Smooth muscle cell (in vitro differentiated cells): ENCODE data around the gene GPRIN2. TPM values are rescaled to one million over a fixed set of nuclear protein-coding genes. Genes with fewer than 3 reads are reported as not detected.

Experiments
- DNase-seq: peaks from one replicate; lab custom pipeline; 2025; ENCODE audit not compliant: unreplicated experiment; lab: John Stamatoyannopoulos, UW
- H2AFZ ChIP-seq: fragments of 200-600 bp; sonication (generic); 2 replicates; pipeline ENCODE4 v1.6.0; 2016; ENCODE audit warnings: antibody characterized with exemption, low read depth, mild to moderate bottlenecking
- H3F3A ChIP-seq: fragments of 200-600 bp; sonication (generic); 2 replicates; pipeline ENCODE4 v1.6.0; 2017; ENCODE audit warnings: antibody characterized with exemption, low read depth
- H3K27ac ChIP-seq: fragments of 200-600 bp; sonication (generic); 2 replicates; pipeline ENCODE4 v1.5.1; 2016; ENCODE audit warnings: low read depth, mild to moderate bottlenecking
- H3K27me3 ChIP-seq: fragments of 200-600 bp; sonication (generic); 2 replicates; pipeline ENCODE4 v1.6.1; 2016; ENCODE audit warnings: low read depth, mild to moderate bottlenecking
- H3K36me3 ChIP-seq: fragments of 200-600 bp; sonication (generic); 2 replicates; pipeline ENCODE4 v1.5.1; 2016; ENCODE audit warnings: low read depth
- H3K4me1 ChIP-seq: fragments of 200-600 bp; sonication (generic); 2 replicates; pipeline ENCODE4 v1.5.1; 2016; ENCODE audit warnings: low read depth
- H3K4me2 ChIP-seq: fragments of 200-600 bp; sonication (generic); 2 replicates; pipeline ENCODE4 v1.6.0; 2016; ENCODE audit warnings: mild to moderate bottlenecking
- H3K4me3 ChIP-seq: fragments of 200-600 bp; sonication (generic); 2 replicates; pipeline ENCODE4 v1.5.1; 2016; ENCODE audit warnings: mild to moderate bottlenecking
- H3K79me2 ChIP-seq: fragments of 200-600 bp; sonication (generic); 2 replicates; pipeline ENCODE4 v1.6.0; 2016; ENCODE audit warnings: low read depth, mild to moderate bottlenecking
- H3K9ac ChIP-seq: fragments of 200-600 bp; sonication (generic); 2 replicates; pipeline ENCODE4 v1.6.0; 2016; ENCODE audit warnings: low read depth
- H3K9me3 ChIP-seq: fragments of 200-600 bp; sonication (generic); replicated peaks from 2 replicates; pipeline ENCODE4 v1.5.1; 2016; ENCODE audit warnings: low read depth
- H4K20me1 ChIP-seq: fragments of 200-600 bp; sonication (generic); 2 replicates; pipeline ENCODE4 v1.6.0; 2016; ENCODE audit warnings: low read depth
- WGBS: methylation state at CpG from one replicate; pipeline ENCODE4 v1.1.7; 2016; ENCODE audit warnings: low lambda C conversion rate; 5-methylcytosine and 5-hydroxymethylcytosine counted together
- polyA plus RNA-seq: library from polyadenylated mRNA; unstranded; fragments of >200 nt; fragmentation: Nextera tagmentation; extraction: Ambion mirVana; gene quantifications from 2 replicates; pipeline ENCODE4 v1.2.1, GENCODE V29; 2016
- total RNA-seq: library from RNA; depleted of rRNA; stranded (reverse); fragments of >200 nt; gene quantifications from 2 replicates; pipeline ENCODE4 v1.2.3, GENCODE V29; 2014
- TF ChIP-seq, protein P1 (sequence below): fragments of 200-600 bp; sonication (generic); IDR thresholded peaks from 2 replicates; pipeline ENCODE4 v1.5.1; 2017; ENCODE audit warnings: borderline replicate concordance, mild to moderate bottlenecking, antibody characterized with exemption; ENCODE audit not compliant: insufficient read depth, poor library complexity, severe bottlenecking

GPRIN2 gene
- total and polyA plus RNA-seq, 2 experiments from 2014 or later: 0.54 TPM; not detected in 1

DNA sequence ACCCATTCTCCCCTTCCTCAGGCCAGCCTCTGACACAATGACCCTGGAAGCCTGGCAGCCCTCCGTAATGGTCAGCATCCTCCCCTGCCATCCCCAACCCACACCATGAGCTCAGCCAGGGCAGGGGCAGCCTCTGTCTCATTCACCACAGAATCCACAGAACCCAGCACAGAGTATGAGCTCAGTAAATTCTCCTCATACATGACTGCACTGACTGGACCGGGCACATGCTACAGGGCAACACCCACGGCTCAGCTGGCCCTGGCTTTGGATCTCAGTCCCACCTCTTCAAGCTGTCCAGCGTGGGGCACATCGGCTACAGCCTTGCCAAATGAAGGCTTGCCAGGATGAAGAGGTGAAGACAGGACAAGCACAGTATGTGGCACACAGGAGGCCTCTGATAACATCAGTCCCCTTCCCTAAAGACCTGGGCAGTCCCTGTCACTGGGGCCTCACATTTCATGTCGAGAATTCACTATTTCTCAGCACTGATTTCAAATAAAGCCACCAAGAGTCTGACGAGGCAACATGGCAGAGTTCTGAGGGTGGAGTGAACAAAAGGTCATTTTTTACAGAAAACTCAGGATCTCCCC, 7.9 kb downstream of the GPRIN2 start:
- Histone ChIP-seq H3K27ac (no peak overlapping the region), H3K4me3 (no peak overlapping the region), H3K4me2 (no peak overlapping the region), H4K20me1 (no peaks in the 10 kb centered on the region), H3F3A (no peaks in the 10 kb centered on the region), H3K36me3 (no peaks in the 10 kb centered on the region), H3K9me3 (no peaks in the 10 kb centered on the region), H3K79me2 (no peaks in the 10 kb centered on the region), H3K27me3 (no peaks in the 10 kb centered on the region), H3K4me1 (no peaks in the 10 kb centered on the region), H2AFZ (no peak overlapping the region), H3K9ac (no peak overlapping the region)
- WGBS: 76% methylated on average over 7 of the region's 7 CpGs
- TF ChIP-seq, protein P1, sequence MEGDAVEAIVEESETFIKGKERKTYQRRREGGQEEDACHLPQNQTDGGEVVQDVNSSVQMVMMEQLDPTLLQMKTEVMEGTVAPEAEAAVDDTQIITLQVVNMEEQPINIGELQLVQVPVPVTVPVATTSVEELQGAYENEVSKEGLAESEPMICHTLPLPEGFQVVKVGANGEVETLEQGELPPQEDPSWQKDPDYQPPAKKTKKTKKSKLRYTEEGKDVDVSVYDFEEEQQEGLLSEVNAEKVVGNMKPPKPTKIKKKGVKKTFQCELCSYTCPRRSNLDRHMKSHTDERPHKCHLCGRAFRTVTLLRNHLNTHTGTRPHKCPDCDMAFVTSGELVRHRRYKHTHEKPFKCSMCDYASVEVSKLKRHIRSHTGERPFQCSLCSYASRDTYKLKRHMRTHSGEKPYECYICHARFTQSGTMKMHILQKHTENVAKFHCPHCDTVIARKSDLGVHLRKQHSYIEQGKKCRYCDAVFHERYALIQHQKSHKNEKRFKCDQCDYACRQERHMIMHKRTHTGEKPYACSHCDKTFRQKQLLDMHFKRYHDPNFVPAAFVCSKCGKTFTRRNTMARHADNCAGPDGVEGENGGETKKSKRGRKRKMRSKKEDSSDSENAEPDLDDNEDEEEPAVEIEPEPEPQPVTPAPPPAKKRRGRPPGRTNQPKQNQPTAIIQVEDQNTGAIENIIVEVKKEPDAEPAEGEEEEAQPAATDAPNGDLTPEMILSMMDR: no peak
- no peak for DNase-seq

DNA sequence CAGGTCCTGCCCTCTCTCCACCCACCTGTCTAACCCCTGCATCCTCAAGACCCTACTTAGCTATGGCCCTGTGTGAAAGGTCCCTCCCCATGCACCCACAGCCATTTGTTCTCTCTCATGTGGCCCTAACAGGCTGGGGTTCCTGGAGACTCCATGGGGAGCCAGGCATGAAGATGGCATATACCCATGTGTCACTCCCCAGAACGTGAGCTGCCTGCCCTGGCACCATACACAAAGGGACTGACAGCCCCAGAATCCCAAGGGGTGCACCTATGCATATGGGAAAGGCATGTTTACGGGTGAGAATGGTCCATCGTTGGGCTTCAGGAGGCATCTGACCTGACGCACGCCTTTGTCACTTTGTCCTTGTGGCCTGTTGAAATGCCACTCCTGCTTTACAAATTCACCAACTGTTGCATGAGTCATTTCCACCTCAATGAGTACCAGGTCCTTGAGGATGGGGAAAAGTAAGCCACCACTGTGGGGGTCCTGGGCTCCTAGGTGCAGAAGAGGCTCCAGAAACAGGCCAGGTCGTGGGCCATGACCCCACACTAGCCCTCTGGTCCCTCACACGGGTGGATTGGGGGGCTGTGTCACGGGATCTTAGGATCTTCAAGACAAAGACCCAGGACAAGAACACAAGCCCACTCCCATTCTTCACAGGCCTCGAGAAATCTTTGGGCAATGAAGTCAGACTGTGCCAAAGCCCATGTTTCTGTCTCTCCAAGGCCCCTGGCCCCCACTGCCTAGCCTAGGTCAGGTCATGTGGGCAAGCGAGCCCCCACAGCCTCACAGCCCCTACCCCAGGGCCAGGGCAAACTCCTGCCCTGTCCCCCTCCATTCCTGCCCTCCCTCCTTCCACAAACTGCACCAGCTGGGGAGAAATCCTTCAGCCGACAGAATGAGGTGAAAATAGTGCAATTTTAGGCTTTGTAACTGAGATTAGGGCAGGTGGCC, 8.6 kb downstream of the GPRIN2 start:
- 76% methylated on average over 11 of the region's 11 CpGs for WGBS
- H3K4me2 ChIP-seq: no peak overlapping the region
- H2AFZ ChIP-seq: no peak overlapping the region
- no peaks in the 10 kb centered on the region for H3K9me3 ChIP-seq
- no peaks in the 10 kb centered on the region for H3K27me3 ChIP-seq
- TF ChIP-seq, protein P1: no peak
- H3K79me2 ChIP-seq: no peaks in the 10 kb centered on the region
- no peak overlapping the region for H3K4me3 ChIP-seq
- DNase-seq: no peak
- H3K9ac ChIP-seq: no peak overlapping the region
- H3K36me3 ChIP-seq: no peaks in the 10 kb centered on the region
- no peaks in the 10 kb centered on the region for H4K20me1 ChIP-seq
- H3F3A ChIP-seq: no peaks in the 10 kb centered on the region
- no peak overlapping the region for H3K27ac ChIP-seq
- no peaks in the 10 kb centered on the region for H3K4me1 ChIP-seq

DNA sequence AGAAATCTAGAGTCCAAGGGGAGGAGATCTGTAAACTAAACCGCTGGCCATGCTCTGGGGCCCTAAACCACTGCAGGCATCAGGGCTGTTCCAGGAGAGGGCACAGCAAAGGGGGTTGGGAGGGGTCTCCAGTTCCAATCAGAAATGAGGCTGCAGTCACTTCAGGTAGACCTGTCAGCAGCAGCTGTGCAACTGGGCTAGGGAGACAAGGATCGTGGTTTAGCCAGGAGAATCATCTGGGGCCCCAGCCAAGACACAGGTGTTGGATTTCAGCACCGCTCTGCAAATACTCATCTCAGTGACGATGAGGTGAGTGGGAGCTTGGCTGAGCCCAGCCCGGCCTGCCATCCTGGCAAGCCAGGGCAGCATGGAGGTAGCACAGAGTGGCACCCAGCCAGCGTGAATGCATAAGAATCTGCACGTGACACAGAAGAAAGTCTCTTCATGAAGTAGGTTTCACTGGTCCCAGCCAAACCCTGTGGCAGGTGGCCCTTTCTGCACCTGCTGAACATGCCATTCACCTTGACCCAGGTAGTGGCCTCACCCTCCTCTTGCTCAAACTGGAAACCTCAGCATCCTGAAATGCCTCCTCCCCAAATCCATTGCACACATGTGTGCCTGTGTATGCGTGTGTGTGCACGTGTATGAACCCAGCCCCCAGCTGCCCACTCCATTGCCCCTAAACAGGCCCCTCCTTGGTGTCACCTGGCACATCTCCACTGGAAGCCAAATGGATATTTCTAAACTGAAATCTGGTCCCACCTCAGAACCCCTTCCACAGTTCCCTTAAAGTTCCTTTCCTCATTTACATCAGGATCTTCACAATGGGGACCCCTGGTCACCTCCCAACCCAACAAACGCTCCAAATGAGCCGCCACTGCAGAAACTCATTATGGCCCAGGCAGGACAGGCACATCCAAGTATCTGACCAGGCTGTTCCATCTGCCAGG, 9.6 kb downstream of the GPRIN2 start:
- Histone ChIP-seq H3K9ac (no peak overlapping the region), H3K79me2 (no peaks in the 10 kb centered on the region), H3K9me3 (no peaks in the 10 kb centered on the region), H3K27ac (no peak overlapping the region), H3F3A (no peaks in the 10 kb centered on the region), H4K20me1 (no peaks in the 10 kb centered on the region), H3K4me3 (no peak overlapping the region), H3K4me1 (peaks cover 4% of the 10 kb centered on the region), H3K4me2 (no peak overlapping the region), H2AFZ (no peak overlapping the region), H3K27me3 (no peaks in the 10 kb centered on the region), H3K36me3 (no peaks in the 10 kb centered on the region)
- DNase-seq: no peak
- TF ChIP-seq, protein P1: no peak
- WGBS: 83% methylated on average over 11 of the region's 11 CpGs
